ENCODE measurements around the gene PITHD1. TPM values are rescaled to one million over a fixed set of nuclear protein-coding genes. Genes with fewer than 3 reads are reported as not detected.
"Not testable (repeated sequence)": the region's sequence is repeated elsewhere in the genome, so short reads cannot be mapped to it uniquely, and the experiment has no call there.

The PITHD1 gene
- total RNA-seq, 3 donors from 2014 or later (not counting 1 experiment from before 2014, with no cell fraction given), result 73.2 to 84.1 (median 77.7) TPM

GRCh38 chr1:23827717-23828116, 49.5 kb downstream of the PITHD1 start:
- Histone ChIP-seq H3K27ac (ENCODE audit: low read length) (no peak overlapping the region), H3K4me3 (ENCODE audit: low read length) (no peak overlapping the region), H3K27me3 (ENCODE audit: control insufficient read depth, insufficient read depth, low read length) (no peaks in the 10 kb centered on the region), H3K36me3 (ENCODE audit: control insufficient read depth, insufficient read depth, low read length) (no peaks in the 10 kb centered on the region), H3K4me1 (ENCODE audit: control insufficient read depth, insufficient read depth, low read length) (peaks cover 13% of the 10 kb centered on the region), H3K9me3 (ENCODE audit: control insufficient read depth, insufficient read depth, low read length) (no peaks in the 10 kb centered on the region)
- Mint-ChIP-seq H3K9me3 (no peaks in the 10 kb centered on the region), H3K36me3 (no peaks in the 10 kb centered on the region), H3K27me3 (ENCODE audit: low read depth in 2 of 2) (peaks cover 0 to 2% of the 10 kb centered on the region in 2 donors), H3K4me3 (no peak overlapping the region), H3K4me1 (peaks cover 16 to 23% of the 10 kb centered on the region in 2 donors), H3K27ac (no peak overlapping the region)
- DNase-seq (no peak), ATAC-seq (no peak)
- intact Hi-C loops (cut with micrococcal nuclease), result no loop called here
- TF ChIP-seq CTCF (IDR thresholded peaks at IDR 0.05), result no peak
- 94% methylated on average over 1 of the region's 1 CpG for WGBS (ENCODE audit: insufficient coverage)

- H3K27ac Mint-ChIP-seq; H3K36me3 ChIP-seq (ENCODE audit: control insufficient read depth, insufficient read depth, low read length); H3K4me3 ChIP-seq (ENCODE audit: low read length); intact Hi-C loops (cut with micrococcal nuclease); H3K4me3 Mint-ChIP-seq; H3K36me3 Mint-ChIP-seq; H3K9me3 ChIP-seq (ENCODE audit: control insufficient read depth, insufficient read depth, low read length); ATAC-seq; H3K27me3 Mint-ChIP-seq (ENCODE audit: low read depth in 2 of 2); H3K4me1 ChIP-seq (ENCODE audit: control insufficient read depth, insufficient read depth, low read length); H3K9me3 Mint-ChIP-seq; H3K27ac ChIP-seq (ENCODE audit: low read length); DNase-seq; H3K27me3 ChIP-seq (ENCODE audit: control insufficient read depth, insufficient read depth, low read length): not testable (repeated sequence)
- peaks cover 7 to 12% of the 10 kb centered on the region in 2 donors for H3K4me1 Mint-ChIP-seq
- 81% methylated on average over 5 of the region's 6 CpGs for WGBS (ENCODE audit: insufficient coverage)
These were observed 55.9 kb downstream of the PITHD1 start for GRCh38 chr1:23834156-23834555.

GRCh38 chr1:23836037-23836436, 57.8 kb downstream of the PITHD1 start:
- Mint-ChIP-seq H3K9me3 (no peaks in the 10 kb centered on the region), H3K27me3 (ENCODE audit: low read depth in 2 of 2) (peaks cover 0 to 8% of the 10 kb centered on the region in 2 donors), H3K4me3 (no peak overlapping the region), H3K27ac (no peak overlapping the region), H3K36me3 (no peaks in the 10 kb centered on the region), H3K4me1 (peaks cover 7 to 12% of the 10 kb centered on the region in 2 donors)
- H3K27me3 ChIP-seq (ENCODE audit: control insufficient read depth, insufficient read depth, low read length), result no peaks in the 10 kb centered on the region
- ATAC-seq (no peak), DNase-seq (no peak)
- no peaks in the 10 kb centered on the region for H3K36me3 ChIP-seq (ENCODE audit: control insufficient read depth, insufficient read depth, low read length)
- 10% methylated on average over 2 of the region's 3 CpGs for WGBS (ENCODE audit: insufficient coverage)
- no peak for TF ChIP-seq CTCF (IDR thresholded peaks at IDR 0.05)
- peaks cover 9% of the 10 kb centered on the region for H3K4me1 ChIP-seq (ENCODE audit: control insufficient read depth, insufficient read depth, low read length)
- no peak overlapping the region for H3K27ac ChIP-seq (ENCODE audit: low read length)
- H3K4me3 ChIP-seq (ENCODE audit: low read length), result no peak overlapping the region
- H3K9me3 ChIP-seq (ENCODE audit: control insufficient read depth, insufficient read depth, low read length), result no peaks in the 10 kb centered on the region
- intact Hi-C loops (cut with micrococcal nuclease), result no loop called here

Other genes starting within 250 kb of the PITHD1 start
- gene E2F2, start 247.2 kb upstream of the PITHD1 start, total RNA-seq, result 1 to 10 TPM; 2.1 to 3.9 (median 3.2) TPM
- gene ID3, start 218.9 kb upstream of the PITHD1 start, total RNA-seq, result 1 to 10 TPM in 2 of 3 donors, under 1 TPM in 1; 0.29 to 6.5 (median 2.4) TPM
- gene RPL11, start 86.6 kb upstream of the PITHD1 start, total RNA-seq, result 100 to 1,000 TPM; 609 to 795 (median 740) TPM
- gene ELOA, start 34.9 kb upstream of the PITHD1 start, total RNA-seq, result 10 to 100 TPM; 28.7 to 48.2 (median 36.9) TPM
- gene LYPLA2, start 12.7 kb downstream of the PITHD1 start, total RNA-seq, result 10 to 100 TPM; 70.6 to 84.5 (median 73.3) TPM
- gene GALE, start 22.3 kb downstream of the PITHD1 start, total RNA-seq, result 10 to 100 TPM; 12.8 to 20.3 (median 14.6) TPM
- 10 to 100 TPM; 16.8 to 26.9 (median 17.0) TPM for gene HMGCL, start 47.0 kb downstream of the PITHD1 start, total RNA-seq
- 10 to 100 TPM in 2 of 3 donors, 1 to 10 TPM in 1; 6.8 to 12.5 (median 11.9) TPM for gene FUCA1, start 89.9 kb downstream of the PITHD1 start, total RNA-seq
- gene CNR2, start 134.9 kb downstream of the PITHD1 start, total RNA-seq, result 10 to 100 TPM in 1 of 3 donors, 1 to 10 TPM in 2; 5.3 to 12.0 (median 6.1) TPM
- gene PNRC2, start 181.4 kb downstream of the PITHD1 start, total RNA-seq, result 100 to 1,000 TPM; 124 to 205 (median 180) TPM
- gene SRSF10, start 201.9 kb downstream of the PITHD1 start, total RNA-seq, result 100 to 1,000 TPM; 221 to 281 (median 237) TPM